ENCODE results near the gene OR2F2.

Gene OR2F2

DNA sequence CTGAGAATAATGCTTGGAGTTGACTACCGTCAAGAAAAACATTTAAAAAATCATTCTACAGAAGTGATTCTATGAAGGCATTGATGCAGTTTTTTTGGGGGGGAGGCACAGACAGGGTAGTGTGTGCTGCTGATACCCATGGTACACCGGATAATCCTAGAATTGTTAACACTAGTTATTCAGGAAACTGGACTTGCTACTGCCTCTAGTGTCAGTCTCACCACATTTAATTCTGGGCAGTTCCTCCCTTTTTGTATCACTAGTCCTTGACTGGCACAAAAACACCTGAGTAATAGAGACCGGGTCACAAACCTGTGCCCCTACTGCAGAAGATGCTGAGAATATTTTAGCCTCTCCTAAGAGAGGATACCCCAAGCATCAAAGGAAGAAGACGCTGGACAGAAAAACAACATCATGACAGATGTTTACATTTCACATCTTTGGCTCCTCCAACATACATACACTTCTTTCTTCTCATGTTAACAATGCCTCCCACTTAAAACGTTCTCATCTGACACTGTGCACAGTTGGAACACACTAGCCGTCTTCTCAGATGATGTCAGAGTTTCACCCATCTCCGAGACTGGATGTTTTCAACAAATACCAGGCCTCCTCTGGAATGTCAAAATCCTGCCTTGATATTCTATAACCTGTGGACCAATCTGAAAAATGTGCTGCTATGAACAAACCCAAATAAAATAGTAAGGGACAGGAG is 19.9 kb upstream of the OR2F2 start:
- DNase-seq, result no peak

GRCh38 chr7:143924851-143925250 is 10.2 kb upstream of the OR2F2 start:
- DNase-seq, result no peak

DNA sequence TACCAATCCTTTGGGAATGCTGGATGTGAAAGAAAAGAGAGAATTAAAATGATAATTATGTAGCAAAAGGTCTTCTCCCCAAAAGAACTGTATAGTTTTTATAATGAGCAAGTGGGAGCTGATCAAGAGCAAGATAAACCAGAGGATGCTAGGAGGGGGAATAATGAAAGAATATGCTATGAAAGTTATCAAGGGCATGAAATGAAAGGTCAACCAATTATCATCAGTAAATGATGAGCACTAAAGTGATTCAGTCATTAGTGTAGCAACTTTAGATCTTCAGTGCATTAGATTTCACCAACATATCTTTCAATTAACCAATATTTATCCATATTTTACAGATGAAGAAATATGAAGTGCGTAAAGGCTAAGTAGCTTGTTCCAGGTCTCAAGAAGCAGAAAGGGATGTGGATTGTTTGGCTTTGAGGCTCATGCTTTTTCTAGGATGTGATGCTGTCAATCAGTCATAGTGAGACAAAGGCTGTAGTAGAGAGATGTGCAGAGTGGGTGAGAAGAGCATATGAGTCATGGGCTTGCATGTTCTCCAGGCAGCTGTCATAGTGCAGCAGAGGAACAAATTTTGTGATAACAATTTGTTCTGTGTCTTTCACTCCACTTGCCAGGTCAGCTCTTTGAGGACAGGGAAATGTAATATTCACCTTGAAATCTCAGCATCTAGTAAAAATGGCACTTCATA is 5.7 kb upstream of the OR2F2 start:
- DNase-seq, result no peak

GRCh38 chr7:143931739-143932138 is 3.3 kb upstream of the OR2F2 start:
- DNase-seq, result no peak

DNA sequence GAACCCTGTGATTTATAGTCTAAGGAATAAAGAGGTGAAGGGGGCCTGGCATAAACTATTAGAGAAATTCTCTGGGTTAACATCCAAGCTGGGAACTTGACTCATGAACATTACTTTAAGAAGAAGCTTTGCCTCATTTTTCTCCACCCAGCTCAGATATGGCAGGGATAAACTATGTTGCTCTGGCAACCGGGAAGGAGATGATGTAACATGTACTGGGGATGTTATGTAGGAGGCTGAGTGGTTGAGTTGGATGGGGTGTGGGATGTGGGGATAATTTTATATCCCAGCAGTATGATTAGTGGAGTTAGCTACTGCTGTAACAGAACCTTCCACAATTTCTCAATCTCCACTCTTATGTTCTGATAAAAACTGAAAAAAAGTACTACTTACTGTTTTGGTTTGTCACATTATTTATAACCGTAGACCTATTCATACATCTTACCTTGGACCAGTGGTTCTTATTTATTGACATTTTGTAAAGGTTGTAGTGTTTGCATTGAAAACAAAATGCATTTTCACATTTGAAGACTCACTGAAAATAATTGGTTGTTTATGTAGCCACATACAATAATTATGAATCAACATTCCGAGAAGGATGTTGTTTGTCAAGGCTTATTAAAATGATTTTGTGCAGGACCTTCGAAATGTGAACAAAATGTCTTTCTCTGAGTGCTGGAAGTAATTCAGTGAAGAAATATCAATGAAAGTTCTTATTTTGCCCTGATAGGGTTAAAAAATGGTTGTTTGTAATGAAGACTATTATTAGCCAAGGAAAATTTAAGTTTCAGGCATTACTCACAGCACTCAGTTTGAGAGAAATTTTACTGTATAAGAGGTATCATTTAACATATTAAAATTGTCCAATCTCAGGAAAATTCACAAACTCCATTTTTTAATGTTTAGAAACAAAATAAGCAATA is 1.3 kb downstream of the OR2F2 start:
- DNase-seq, result no peak

DNA sequence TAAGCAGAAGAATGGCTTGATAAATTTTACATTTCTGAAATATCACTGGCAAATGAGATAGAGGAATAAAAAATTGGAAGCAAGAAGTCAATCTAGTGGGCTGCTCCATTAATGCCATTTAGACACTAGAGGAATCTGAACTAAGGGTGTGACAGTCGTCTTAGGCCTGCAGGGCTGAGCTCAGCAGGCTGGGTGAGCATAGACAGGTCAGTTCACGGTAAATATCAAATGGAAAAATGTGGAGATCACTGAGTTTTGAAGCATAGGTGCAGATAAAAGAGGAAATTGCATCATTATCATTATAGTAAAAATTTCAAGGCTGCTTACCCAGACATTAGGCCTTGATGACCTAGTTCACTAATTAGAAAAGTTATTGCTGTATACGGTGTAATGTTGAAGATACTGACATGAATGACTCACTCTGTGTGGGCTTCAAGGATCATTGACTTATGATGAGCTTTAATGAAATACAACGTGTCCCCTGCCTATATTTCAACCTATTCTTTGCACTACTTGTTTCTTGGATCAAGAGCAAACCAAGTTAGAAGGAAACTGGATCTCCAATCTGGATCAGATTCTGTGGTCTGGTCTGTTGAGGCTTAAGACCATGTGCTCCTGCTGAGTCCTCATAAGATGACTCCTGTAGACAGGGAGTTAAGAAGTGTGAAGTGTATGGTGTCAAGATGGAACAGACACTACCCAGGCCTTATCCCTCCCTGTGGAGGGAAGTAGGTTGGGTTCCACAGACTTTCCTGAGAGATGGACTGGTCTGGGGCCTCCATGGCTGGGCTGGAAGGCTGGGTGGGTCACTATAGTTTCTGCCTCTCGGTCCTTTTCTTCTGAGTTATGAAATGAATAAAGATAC is 3.6 kb downstream of the OR2F2 start:
- no peak for DNase-seq

DNA sequence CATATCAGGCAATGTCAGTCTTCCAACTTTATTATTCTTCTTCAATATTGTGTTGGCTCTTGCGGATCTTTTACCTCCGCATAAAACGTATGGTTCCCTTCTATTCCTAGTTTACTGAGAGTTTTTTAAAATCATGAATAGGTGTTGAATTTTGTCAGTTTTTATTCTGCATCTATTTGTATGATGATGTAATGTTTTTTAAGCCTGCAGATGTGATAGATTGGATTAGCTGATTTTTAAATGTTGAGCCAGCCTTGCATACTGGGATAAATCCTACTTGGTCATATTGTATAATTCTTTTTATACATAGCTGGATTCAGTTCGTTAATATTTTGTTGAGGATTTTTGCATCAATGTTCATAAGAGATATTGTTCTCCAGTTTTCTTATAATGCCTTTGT is 10.4 kb downstream of the OR2F2 start:
- no peak for DNase-seq

DNA sequence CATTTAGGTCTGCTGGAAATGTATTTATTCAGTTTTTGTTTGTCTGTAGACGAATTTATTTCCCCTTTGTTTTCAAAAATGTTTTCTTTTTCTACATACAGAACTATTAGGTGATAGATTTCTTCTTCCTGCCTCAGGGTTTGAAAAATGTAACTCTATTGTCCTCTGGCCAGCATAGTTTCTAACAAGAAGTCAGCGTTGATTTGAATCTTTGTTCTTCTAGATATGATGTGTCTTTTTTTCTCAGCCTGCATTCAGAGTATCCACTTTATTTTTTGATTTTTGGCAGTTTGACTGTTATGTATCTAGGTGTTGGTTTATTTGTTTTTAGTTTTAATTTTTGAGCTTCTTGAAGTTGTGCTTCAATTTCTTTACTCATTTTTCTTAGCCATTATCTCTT is 12.1 kb downstream of the OR2F2 start:
- no peak for DNase-seq

GRCh38 chr7:143948733-143949132 is 13.7 kb downstream of the OR2F2 start:
- no peak for DNase-seq

DNA sequence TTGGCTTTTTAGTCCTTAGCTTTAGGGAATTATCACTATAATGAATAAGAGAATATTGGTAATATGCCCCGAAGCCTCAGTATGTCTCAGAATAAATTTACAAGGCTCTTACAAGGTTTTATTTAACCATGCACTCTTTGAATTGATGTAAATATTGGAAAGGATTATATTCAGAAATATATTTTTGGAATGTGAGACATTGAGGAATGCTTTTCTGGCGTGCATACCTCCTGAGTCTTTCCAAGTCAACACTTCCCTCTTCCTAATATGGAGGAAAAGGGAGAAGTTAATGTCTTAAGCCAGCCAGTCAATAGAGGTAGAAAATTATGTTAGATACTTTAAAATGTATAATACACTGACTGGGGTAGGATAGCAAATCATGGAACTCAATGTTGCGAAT is 18.4 kb downstream of the OR2F2 start:
- DNase-seq, result no peak

GRCh38 chr7:143954135-143954534 is 19.1 kb downstream of the OR2F2 start:
- no peak for DNase-seq

GRCh38 chr7:143954544-143954943 is 19.5 kb downstream of the OR2F2 start, which contains the start of gene OR2F1:
OR2F1 (plus strand) TSS chr7:143954844; CDS start chr7:143959971, 5,127 bp downstream.
- no peak for DNase-seq

- DNase-seq, result no peak
Observed at GRCh38 chr7:143958781-143959180, 23.7 kb downstream of the OR2F2 start.

GRCh38 chr7:143960813-143961610 is 26.0 kb downstream of the OR2F2 start:
- DNase-seq, result no peak

- no peak for DNase-seq
Observed at GRCh38 chr7:143965280-143965679, 30.2 kb downstream of the OR2F2 start.

GRCh38 chr7:143967398-143967797 is 32.4 kb downstream of the OR2F2 start:
- DNase-seq, result no peak

- DNase-seq, result no peak
Observed at GRCh38 chr7:143973870-143974416, 38.9 kb downstream of the OR2F2 start.

GRCh38 chr7:143974459-143974858 is 39.4 kb downstream of the OR2F2 start:
- DNase-seq, result no peak

- DNase-seq, result no peak
Observed at GRCh38 chr7:143975617-143976016, 40.6 kb downstream of the OR2F2 start.

DNA sequence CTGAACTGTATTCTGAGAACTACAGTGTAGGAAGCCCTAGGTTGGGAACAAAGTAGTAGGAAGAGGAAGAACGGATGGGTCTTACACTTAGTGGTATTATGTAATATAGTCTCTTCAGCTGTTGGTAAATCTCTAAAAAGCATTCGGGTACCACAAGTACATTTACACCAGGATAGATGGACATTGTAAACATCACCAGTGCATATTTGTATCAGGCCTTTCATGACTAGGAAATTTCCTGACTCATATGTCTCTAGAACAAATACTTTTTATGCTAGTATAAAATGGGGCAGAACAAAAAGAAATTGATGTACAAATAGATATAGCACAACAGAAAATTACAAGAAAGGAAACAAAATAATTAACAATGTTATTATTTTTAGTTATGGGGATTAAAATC is 43.6 kb downstream of the OR2F2 start:
- DNase-seq, result no peak

- no peak for DNase-seq
Observed at GRCh38 chr7:143979359-143979758, 44.3 kb downstream of the OR2F2 start.

All from DMS79 (cell line).